HPDE6-E6E7 (cell line): Measurements from ENCODE around the gene OR8H2.
"Not testable (repeated sequence)": the region's sequence is repeated elsewhere in the genome, so short reads cannot be mapped to it uniquely, and the experiment has no call there.

Experiments used
- DNase-seq: peaks from one replicate; pipeline ENCODE4 v3.0.0; 2011; ENCODE audit warnings: missing footprints; ENCODE audit errors: extremely low spot score

OR8H2 gene

GRCh38 chr11:56103210-56103737 is at the start of gene OR8H2:
TSS of gene OR8H2 (plus strand) at chr11:56103687. CDS start at chr11:56105043, 1,356 bp downstream.
- DNase-seq = no peak

GRCh38 chr11:56056366-56056765 is 47.1 kb upstream of the OR8H2 start:
- not testable (repeated sequence) for DNase-seq

GRCh38 chr11:56057661-56058237 is 45.7 kb upstream of the OR8H2 start:
- not testable (repeated sequence) for DNase-seq

GRCh38 chr11:56058260-56058780 is 45.2 kb upstream of the OR8H2 start:
- not testable (repeated sequence) for DNase-seq

GRCh38 chr11:56066980-56067379 is 36.5 kb upstream of the OR8H2 start:
- no peak for DNase-seq

GRCh38 chr11:56089697-56090096 is 13.8 kb upstream of the OR8H2 start:
- no peak for DNase-seq

- DNase-seq = no peak
Observed at GRCh38 chr11:56093008-56093407, 10.5 kb upstream of the OR8H2 start, which contains the start of gene OR8I2. TSS of gene OR8I2 (plus strand) at chr11:56093308. CDS start at chr11:56093308, 0 bp downstream.

- DNase-seq = no peak
Observed at GRCh38 chr11:56122073-56122472, 18.6 kb downstream of the OR8H2 start, which contains the start of gene OR8H3. TSS of gene OR8H3 (plus strand) at chr11:56122373. CDS start at chr11:56122373, 0 bp downstream.

- no peak for DNase-seq
Observed at GRCh38 chr11:56140151-56140661, 36.7 kb downstream of the OR8H2 start, which contains the start of gene OR8J3. TSS of gene OR8J3 (minus strand) at chr11:56140201. CDS start at chr11:56137718, 2,483 bp downstream.

- DNase-seq = not testable (repeated sequence)
Observed at GRCh38 chr11:56143681-56144080, 40.2 kb downstream of the OR8H2 start.

- no peak for DNase-seq
Observed at GRCh38 chr11:56151376-56151775, 47.9 kb downstream of the OR8H2 start.

- DNase-seq = no peak
Observed at GRCh38 chr11:56152333-56152732, 48.8 kb downstream of the OR8H2 start.
